ENCODE results near the gene TENM3.

The TENM3 gene

DNA sequence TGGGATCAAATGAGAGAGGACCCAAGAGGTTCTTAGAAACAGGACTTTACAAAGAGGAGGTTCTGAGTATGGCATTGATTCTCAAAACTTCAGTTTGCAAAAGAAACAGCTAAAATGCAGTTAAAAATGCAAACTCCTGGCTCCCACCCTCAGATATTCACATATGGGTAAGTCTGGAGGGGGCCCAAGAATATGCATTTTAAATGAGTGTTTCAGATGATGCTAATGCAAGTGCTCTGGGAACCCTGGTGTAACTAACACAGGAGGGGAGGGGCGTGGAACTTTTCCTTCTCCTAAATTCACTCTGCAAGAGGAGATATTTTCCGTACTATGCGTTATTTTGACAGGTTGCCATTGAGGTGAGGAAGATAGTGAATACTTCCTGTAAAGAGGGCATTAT, 168.2 kb downstream of the TENM3 start:
- H3K27me3 Mint-ChIP-seq: no peaks in the 10 kb centered on the region
- intact Hi-C loops (cut with micrococcal nuclease): no loop called here

DNA sequence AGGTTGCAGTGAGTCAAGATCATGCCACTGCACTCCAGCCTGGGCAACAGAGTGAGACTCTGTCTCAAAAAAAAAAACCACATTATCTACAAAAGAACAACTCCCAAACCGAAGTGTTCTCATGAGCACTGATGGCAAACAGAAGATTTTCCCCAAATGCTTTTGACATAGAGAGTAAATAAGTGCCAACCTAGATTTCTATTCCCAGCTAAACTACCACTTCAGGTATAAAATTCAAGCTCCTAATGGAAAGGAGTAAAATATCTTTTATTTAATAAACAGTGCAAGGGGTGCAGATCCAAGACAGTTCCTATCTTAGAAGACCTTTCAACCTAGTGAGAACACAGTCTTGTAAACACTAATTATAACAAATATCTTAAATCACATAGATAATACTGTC, 170.3 kb downstream of the TENM3 start:
- H3K4me3 Mint-ChIP-seq: no peak overlapping the region
- no peaks in the 10 kb centered on the region for H3K4me1 Mint-ChIP-seq (ENCODE audit: low read depth)
- peaks cover 15% of the 10 kb centered on the region for H3K9me3 Mint-ChIP-seq
- intact Hi-C loops (cut with micrococcal nuclease): no loop called here
- H3K27me3 Mint-ChIP-seq: no peaks in the 10 kb centered on the region
- no peaks in the 10 kb centered on the region for H3K36me3 Mint-ChIP-seq (ENCODE audit: low read depth)
- no peak overlapping the region for H3K27ac Mint-ChIP-seq

More for the DNA sequence above, 168.2 kb downstream of the TENM3 start:
- H3K27ac Mint-ChIP-seq: no peak overlapping the region
- H3K4me1 Mint-ChIP-seq (ENCODE audit: low read depth): no peaks in the 10 kb centered on the region
- H3K9me3 Mint-ChIP-seq: peaks cover 15% of the 10 kb centered on the region
- no peaks in the 10 kb centered on the region for H3K36me3 Mint-ChIP-seq (ENCODE audit: low read depth)
- H3K4me3 Mint-ChIP-seq: no peak overlapping the region

DNA sequence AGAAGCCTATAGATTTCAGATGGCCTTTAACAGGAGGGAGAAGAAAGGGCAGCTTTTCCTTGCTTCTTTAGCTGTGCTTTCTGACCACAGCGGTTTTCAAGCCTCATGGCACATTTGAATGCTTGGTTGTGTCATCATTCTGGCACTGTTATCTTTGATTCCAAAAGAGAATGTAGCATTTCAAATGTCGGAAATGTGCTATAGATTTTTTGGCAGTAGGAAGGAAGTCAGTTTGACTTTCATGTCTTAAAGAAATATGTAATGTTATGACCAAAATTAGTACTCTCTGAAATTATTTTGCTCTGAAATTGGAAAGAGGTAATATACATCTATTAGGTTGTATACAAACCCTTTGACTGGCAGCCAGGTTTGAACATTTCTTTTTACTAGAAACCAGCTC, 171.9 kb downstream of the TENM3 start:
- H3K36me3 Mint-ChIP-seq (ENCODE audit: low read depth): no peaks in the 10 kb centered on the region
- no peaks in the 10 kb centered on the region for H3K4me1 Mint-ChIP-seq (ENCODE audit: low read depth)
- H3K9me3 Mint-ChIP-seq: peaks cover 15% of the 10 kb centered on the region
- no peak overlapping the region for H3K4me3 Mint-ChIP-seq
- intact Hi-C loops (cut with micrococcal nuclease): no loop called here
- no peaks in the 10 kb centered on the region for H3K27me3 Mint-ChIP-seq
- no peak overlapping the region for H3K27ac Mint-ChIP-seq

DNA sequence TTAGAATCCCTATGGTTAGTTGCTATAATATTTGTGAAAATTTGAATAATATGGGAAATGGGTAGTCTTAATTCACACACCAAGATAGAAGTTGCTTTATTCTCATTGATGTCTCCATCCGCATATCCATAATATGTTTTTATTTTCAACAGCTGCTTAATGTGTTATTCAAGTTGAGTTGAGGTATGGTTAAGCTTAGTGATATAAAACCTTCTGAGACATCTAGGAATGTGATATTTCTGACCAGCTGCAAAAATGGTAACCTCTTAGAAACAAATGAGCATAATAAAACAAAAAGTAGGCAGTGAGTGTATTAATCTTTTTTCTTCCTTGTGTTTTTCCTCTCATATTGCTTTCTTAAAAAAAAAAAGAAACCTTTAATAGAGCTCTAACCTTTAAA, 172.9 kb downstream of the TENM3 start:
- no peaks in the 10 kb centered on the region for H3K4me1 Mint-ChIP-seq (ENCODE audit: low read depth)
- no peaks in the 10 kb centered on the region for H3K27me3 Mint-ChIP-seq
- no peak overlapping the region for H3K4me3 Mint-ChIP-seq
- intact Hi-C loops (cut with micrococcal nuclease): no loop called here
- no peak overlapping the region for H3K27ac Mint-ChIP-seq
- peaks cover 15% of the 10 kb centered on the region for H3K9me3 Mint-ChIP-seq
- H3K36me3 Mint-ChIP-seq (ENCODE audit: low read depth): no peaks in the 10 kb centered on the region

DNA sequence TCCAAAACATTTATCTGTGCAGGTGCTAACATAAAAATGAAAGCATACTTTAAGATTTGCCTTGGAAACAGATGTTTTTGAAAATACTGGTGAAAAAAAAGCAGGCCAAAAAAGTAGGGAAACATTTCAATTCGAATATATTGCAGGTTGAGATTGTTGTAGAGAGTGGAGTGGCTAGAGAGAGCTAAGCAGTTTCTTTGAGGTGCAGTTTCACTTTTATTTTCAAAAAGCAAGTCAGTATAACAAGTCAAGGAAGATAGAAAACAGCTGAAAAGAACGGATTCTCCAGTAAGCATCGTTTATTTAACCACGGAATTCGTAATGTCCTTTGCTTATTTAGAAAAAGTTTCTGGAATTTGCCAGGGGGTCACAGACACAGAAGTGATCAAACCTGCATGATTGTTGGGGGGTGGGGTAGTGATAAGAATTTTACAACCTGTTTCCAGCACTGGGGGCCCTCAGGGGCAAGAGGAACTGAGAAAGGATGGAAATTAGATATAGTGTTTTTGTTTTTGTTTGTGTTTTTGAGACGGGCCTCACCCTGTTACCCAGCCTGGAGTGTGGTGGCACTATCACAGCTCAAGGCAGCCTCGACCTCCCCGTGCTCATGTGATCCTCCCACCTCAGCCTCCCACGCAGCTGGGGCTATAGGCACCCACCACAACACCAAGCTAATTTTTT, 175.0 kb downstream of the TENM3 start:
- intact Hi-C loops (cut with micrococcal nuclease): no loop called here
- peaks cover 3% of the 10 kb centered on the region for H3K9me3 Mint-ChIP-seq
- H3K27me3 Mint-ChIP-seq: no peaks in the 10 kb centered on the region
- H3K36me3 Mint-ChIP-seq (ENCODE audit: low read depth): no peaks in the 10 kb centered on the region
- H3K4me3 Mint-ChIP-seq: no peak overlapping the region
- H3K27ac Mint-ChIP-seq: no peak overlapping the region
- no peaks in the 10 kb centered on the region for H3K4me1 Mint-ChIP-seq (ENCODE audit: low read depth)

DNA sequence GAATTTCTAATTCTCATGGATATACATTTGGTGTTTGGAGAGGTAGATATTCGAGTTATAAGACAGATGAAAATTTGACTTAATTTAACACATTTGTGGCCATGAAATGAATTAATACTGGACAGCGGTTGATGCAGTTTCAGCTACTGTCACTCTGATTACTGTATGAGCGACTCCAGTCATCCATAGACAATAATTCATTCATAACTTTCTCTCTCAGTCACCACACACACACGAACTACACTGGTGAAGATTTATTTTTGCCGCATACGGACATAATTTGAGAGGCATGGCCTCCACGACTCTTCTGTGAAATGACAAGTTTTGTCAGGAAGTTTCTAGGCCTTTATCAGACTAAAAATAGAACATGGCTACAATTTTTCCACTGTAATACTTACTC, 177.0 kb downstream of the TENM3 start:
- no peaks in the 10 kb centered on the region for H3K27me3 Mint-ChIP-seq

DNA sequence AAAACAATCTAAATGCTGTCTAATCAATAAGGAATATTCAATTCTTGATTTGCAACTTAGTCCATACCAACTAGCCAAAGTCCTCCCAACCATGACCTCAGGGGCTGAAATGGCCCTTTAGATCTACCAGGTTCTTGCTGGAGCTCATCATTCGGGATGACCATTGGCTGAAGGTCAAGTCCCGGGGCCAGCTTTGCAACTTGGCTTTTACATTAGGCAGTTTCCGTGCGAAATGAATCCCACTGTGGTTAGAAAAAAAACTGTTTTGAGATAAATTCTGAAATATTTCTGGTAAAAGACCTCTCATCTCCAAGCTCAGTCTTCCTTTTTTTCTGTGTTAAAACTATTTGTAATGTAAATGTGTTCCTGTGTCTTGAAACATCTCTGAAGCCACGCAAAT, 178.6 kb downstream of the TENM3 start:
- Mint-ChIP-seq H3K36me3 (ENCODE audit: low read depth) (no peaks in the 10 kb centered on the region), H3K4me3 (no peak overlapping the region), H3K4me1 (ENCODE audit: low read depth) (no peaks in the 10 kb centered on the region), H3K27ac (no peak overlapping the region), H3K27me3 (no peaks in the 10 kb centered on the region), H3K9me3 (no peaks in the 10 kb centered on the region)
- intact Hi-C loops (cut with micrococcal nuclease): no loop called here

More for the DNA sequence above, 177.0 kb downstream of the TENM3 start:
- H3K9me3 Mint-ChIP-seq: no peaks in the 10 kb centered on the region
- H3K36me3 Mint-ChIP-seq (ENCODE audit: low read depth): no peaks in the 10 kb centered on the region
- intact Hi-C loops (cut with micrococcal nuclease): no loop called here
- no peak overlapping the region for H3K4me3 Mint-ChIP-seq
- H3K27ac Mint-ChIP-seq: no peak overlapping the region
- H3K4me1 Mint-ChIP-seq (ENCODE audit: low read depth): no peaks in the 10 kb centered on the region

DNA sequence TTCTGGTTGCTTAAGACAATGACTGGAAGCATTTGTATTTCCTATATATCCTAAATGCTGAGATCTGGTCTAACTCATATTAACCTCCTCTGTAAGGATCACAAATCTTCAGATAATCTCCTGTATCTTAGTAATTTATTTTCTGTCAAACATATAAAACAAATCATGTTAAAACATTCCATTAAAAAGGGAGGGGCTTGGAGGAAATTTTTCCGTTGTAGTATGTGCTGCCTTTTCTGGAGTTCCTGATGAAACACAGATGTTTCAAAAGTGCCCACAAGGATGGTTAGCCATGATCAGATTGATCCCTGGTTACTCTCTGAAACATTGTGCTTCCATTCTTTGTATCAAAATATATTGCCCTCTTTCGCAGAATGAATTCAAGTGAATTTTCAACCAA, 182.1 kb downstream of the TENM3 start:
- no peak overlapping the region for H3K4me3 Mint-ChIP-seq
- intact Hi-C loops (cut with micrococcal nuclease): no loop called here
- no peaks in the 10 kb centered on the region for H3K9me3 Mint-ChIP-seq
- H3K27ac Mint-ChIP-seq: no peak overlapping the region
- H3K36me3 Mint-ChIP-seq (ENCODE audit: low read depth): no peaks in the 10 kb centered on the region
- no peaks in the 10 kb centered on the region for H3K4me1 Mint-ChIP-seq (ENCODE audit: low read depth)
- H3K27me3 Mint-ChIP-seq: no peaks in the 10 kb centered on the region

DNA sequence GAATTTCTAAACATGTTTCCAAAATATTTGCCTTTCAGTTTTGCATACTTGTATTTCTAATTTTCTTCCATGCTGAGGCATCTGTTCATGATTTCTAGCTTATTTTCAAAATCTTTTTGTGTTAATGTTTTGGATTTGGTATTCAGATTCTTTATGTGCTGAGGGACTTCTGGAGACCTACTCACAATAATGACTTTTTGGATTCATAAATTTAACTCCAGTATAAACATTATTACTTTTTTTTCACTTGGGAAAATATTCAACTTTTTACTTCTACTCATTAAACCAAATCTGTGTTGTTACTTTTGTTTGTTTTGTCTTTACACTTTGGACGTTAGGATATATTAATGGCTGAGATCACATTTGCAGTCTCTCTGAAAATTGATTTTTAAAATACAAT, 183.7 kb downstream of the TENM3 start:
- no peaks in the 10 kb centered on the region for H3K9me3 Mint-ChIP-seq
- no peaks in the 10 kb centered on the region for H3K4me1 Mint-ChIP-seq (ENCODE audit: low read depth)
- H3K27ac Mint-ChIP-seq: no peak overlapping the region
- no peaks in the 10 kb centered on the region for H3K27me3 Mint-ChIP-seq
- no peak overlapping the region for H3K4me3 Mint-ChIP-seq
- no peaks in the 10 kb centered on the region for H3K36me3 Mint-ChIP-seq (ENCODE audit: low read depth)
- intact Hi-C loops (cut with micrococcal nuclease): no loop called here

DNA sequence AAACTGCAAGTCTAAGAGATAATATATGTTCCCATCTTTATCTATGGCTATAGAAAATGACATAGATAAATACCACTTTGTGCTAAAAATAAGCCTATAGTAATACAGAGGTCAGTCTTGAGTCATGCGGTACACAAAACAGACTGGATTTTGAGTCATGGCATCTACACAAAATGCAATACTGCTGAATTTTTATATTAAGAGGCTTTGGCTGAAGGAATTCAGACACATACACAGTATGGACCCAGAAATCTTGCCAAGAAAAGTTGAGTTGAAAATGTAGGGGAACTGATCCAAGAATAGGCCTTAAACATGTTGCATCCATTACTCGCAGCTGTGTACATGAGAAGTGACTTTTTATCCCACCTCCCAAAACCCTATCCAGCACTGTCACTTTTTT, 184.4 kb downstream of the TENM3 start:
- no peak overlapping the region for H3K4me3 Mint-ChIP-seq
- no peaks in the 10 kb centered on the region for H3K4me1 Mint-ChIP-seq (ENCODE audit: low read depth)
- no peaks in the 10 kb centered on the region for H3K9me3 Mint-ChIP-seq
- H3K36me3 Mint-ChIP-seq (ENCODE audit: low read depth): no peaks in the 10 kb centered on the region
- intact Hi-C loops (cut with micrococcal nuclease): no loop called here
- no peaks in the 10 kb centered on the region for H3K27me3 Mint-ChIP-seq
- H3K27ac Mint-ChIP-seq: no peak overlapping the region

DNA sequence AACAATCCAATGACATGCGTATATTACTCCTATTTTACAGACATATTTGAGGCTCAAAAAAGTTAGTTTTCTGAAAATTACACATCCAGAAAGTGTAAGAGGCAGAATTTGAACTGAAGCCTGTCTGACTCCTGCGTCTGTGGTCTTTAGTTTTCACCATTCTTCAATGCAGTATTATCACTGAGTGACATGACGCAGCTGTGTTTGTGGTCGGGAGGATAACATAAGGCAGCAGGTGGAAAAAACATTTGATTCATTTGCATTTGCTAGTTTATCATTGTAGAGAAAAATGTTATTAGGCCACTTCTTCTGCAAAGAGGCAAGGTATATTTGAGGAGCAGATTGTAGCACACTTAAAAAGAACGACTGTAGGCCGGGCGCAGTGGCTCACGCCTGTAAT, 186.7 kb downstream of the TENM3 start:
- intact Hi-C loops (cut with micrococcal nuclease): no loop called here
- Mint-ChIP-seq H3K4me3 (no peak overlapping the region), H3K36me3 (ENCODE audit: low read depth) (no peaks in the 10 kb centered on the region), H3K27ac (no peak overlapping the region), H3K4me1 (ENCODE audit: low read depth) (no peaks in the 10 kb centered on the region), H3K27me3 (no peaks in the 10 kb centered on the region), H3K9me3 (no peaks in the 10 kb centered on the region)

DNA sequence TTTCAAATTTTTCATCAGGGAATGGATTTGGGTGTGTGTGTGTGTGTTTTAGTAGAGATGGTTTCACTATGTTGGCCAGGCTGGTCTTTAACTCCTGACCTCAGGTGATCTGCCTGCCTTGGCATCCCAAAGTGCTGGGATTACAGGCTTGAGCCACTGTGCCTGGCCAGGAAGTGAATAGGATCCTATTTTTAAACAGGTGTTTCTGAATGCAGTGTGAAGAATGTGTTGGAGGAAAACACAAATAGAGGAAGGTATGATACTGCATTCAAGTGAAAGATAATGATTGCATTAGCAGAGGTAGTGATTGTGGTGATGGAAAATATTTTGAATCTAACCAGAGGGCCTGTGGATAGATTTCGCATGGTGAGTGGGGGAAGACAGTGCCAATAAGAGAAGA, 189.6 kb downstream of the TENM3 start:
- Mint-ChIP-seq H3K4me3 (no peak overlapping the region), H3K27me3 (no peaks in the 10 kb centered on the region), H3K36me3 (ENCODE audit: low read depth) (no peaks in the 10 kb centered on the region), H3K27ac (no peak overlapping the region), H3K4me1 (ENCODE audit: low read depth) (no peaks in the 10 kb centered on the region), H3K9me3 (no peaks in the 10 kb centered on the region)
- intact Hi-C loops (cut with micrococcal nuclease): no loop called here

DNA sequence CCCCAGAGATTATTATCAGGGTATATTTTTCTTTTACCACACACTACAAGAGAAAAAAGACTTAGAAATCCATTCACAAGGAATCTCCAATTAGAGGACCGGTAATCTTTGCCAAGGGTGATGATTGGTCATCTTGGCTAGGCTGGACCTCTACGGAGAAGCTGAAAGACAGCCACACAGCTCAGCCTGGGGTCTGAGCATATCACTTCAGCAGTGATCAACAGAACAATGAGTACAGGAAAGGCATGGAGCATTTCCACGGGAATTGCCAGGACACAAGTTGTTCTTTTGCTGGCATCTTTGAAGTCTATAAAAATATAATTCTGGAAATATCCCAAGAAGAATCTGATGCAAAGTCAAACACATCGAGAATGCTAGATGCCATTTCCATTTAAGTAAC, 191.5 kb downstream of the TENM3 start:
- no peaks in the 10 kb centered on the region for H3K9me3 Mint-ChIP-seq
- intact Hi-C loops (cut with micrococcal nuclease): no loop called here
- H3K27ac Mint-ChIP-seq: no peak overlapping the region
- no peaks in the 10 kb centered on the region for H3K4me1 Mint-ChIP-seq (ENCODE audit: low read depth)
- H3K36me3 Mint-ChIP-seq (ENCODE audit: low read depth): no peaks in the 10 kb centered on the region
- no peaks in the 10 kb centered on the region for H3K27me3 Mint-ChIP-seq
- no peak overlapping the region for H3K4me3 Mint-ChIP-seq

DNA sequence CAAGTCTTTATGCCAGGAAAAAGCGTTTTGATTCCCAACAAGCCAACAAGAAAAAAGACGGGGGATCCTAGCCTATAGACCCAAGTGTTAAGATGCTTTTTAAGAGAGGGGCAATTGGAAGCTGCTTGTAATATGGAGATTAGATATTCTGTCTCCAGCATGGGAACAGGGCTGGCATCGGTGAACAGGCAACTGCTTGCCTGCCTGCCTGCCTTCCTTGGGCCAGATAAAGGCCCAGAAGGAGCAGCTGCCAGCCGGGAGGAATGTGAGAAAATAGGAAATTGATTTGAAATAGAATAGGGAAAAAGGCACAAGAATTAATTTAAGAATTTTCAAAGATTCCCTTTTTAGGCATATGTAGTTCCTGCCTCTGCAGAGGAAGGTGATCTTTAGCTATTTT, 192.2 kb downstream of the TENM3 start:
- no peak overlapping the region for H3K4me3 Mint-ChIP-seq
- H3K27me3 Mint-ChIP-seq: no peaks in the 10 kb centered on the region
- intact Hi-C loops (cut with micrococcal nuclease): no loop called here
- no peaks in the 10 kb centered on the region for H3K9me3 Mint-ChIP-seq
- H3K4me1 Mint-ChIP-seq (ENCODE audit: low read depth): no peaks in the 10 kb centered on the region
- H3K36me3 Mint-ChIP-seq (ENCODE audit: low read depth): no peaks in the 10 kb centered on the region
- no peak overlapping the region for H3K27ac Mint-ChIP-seq

DNA sequence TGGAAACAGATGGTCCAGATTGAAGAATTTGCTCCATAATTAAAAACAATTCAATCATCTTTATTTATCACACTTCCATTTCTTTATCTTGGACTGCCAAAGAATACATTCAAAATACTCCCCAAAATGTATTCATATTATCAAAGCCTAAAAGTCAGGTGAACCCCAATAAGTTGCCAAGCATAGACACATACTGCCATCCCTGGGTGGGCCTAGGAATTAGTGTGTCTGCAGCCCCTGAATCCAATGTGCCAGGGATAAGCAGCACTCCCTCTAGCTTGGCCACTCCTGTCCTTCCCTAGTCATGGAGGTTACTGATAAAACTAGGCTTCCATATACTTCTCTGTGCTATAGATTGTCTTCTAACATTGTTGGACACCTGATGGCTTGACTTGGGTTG, 199.9 kb downstream of the TENM3 start:
- H3K9me3 Mint-ChIP-seq: no peaks in the 10 kb centered on the region
- intact Hi-C loops (cut with micrococcal nuclease): no loop called here
- peaks cover 19% of the 10 kb centered on the region for H3K27me3 Mint-ChIP-seq
- no peaks in the 10 kb centered on the region for H3K4me1 Mint-ChIP-seq (ENCODE audit: low read depth)
- H3K4me3 Mint-ChIP-seq: no peak overlapping the region
- no peak overlapping the region for H3K27ac Mint-ChIP-seq
- H3K36me3 Mint-ChIP-seq (ENCODE audit: low read depth): no peaks in the 10 kb centered on the region
